Activated CD8-positive, alpha-beta memory T cell treated with anti-CD3 and anti-CD28 coated beads for 24 hours (primary cell): ENCODE measurements around the gene METTL1.

ENCODE experiments used
- DNase-seq: peaks from one replicate; pipeline ENCODE4 v3.0.0-alpha.2; 2020

METTL1 gene

DNA sequence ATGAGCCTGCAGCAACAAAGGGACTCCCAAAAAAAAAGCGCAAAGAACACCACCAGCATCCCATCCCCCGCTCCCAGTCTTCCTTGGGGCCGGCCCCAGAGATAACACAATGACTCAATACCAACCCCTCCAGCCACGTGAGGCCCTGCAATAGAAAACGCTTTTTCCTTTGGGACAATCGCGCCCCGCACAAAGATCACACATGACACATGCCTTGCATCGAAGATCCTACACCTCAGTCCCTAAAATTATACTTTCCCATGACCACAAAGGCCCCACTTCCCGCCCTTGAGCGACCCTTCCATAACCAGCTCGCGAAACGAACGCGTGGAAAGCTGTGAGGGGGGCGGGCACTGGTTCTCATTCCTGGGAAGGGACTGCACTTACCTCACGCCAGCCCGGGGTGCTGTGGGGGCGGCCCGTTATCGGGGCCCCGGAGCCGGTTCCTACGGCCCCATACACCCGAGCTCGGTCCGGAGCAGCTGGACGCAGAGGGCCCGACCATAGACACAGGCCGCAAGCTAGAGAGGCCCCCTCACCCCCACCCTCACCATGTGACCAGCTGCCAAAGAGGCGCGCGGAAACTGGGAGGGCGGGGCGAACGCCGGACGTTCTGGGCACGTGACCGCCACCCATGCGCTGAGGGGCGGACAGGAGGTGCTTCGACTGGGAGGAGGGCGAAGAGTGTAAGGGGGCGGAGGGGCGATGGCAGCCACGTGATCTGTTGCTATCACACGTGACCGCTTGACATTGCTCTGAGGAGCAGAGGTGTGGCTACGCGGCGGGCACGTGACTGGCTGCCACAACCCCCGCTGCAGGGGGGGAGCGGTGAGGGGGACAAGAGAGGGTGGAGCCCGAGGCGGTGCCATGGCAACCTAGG is 19.9 kb downstream of the METTL1 start, which contains the start of gene CDK4:
TSS of gene CDK4 (minus strand) at position 523 of the 880 bp plus-strand sequence. CDS start 593 bp downstream, outside the sequence.
- DNase-seq = peak; percentile 98

DNA sequence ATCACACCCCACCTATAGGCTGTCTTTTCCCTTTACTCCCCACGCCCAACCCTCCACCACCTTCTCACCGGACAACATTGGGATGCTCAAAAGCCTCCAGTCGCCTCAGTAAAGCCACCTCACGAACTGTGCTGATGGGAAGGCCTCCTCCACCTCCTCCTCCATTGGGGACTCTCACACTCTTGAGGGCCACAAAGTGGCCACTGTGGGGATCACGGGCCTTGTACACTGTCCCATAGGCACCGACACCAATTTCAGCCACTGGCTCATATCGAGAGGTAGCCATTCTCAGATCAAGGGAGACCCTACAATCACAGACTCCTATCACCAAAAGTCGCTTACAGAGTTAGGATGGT is 20.5 kb downstream of the METTL1 start:
- DNase-seq = peak; percentile 65

DNA sequence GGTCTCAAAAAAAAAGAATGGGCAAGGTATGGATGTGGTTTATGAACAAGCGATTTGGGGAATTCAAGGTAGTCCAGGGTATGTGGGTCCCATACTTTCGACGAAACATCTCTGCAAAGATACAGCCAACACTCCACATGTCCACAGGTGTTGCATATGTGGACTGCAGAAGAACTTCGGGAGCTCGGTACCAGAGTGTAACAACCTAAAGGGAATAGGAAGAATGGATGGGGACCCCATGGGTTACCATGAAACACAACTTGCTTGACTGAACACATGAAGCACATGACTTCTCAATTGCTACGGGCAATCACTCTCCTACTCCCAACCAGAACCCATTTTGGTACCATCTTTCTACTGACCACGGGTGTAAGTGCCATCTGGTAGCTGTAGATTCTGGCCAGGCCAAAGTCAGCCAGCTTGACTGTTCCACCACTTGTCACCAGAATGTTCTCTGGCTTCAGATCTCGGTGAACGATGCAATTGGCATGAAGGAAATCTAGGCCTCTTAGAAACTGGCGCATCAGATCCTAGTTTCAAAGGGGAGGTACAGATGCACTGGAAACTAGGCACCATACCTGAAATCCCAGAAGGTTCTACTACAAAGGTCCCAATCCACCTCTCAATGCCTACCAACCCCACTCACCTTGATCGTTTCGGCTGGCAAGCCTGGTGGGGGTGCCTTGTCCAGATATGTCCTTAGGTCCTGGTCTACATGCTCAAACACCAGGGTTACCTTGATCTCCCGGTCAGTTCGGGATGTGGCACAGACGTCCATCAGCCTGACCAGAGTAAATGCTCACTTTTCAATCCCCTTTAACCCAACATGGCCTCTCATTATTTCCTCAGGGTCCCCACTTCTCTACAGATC is 21.1 kb downstream of the METTL1 start:
- DNase-seq = no peak

- DNase-seq = no peak
These were observed 22.8 kb downstream of the METTL1 start for GRCh38 chr12:57749061-57749460.

DNA sequence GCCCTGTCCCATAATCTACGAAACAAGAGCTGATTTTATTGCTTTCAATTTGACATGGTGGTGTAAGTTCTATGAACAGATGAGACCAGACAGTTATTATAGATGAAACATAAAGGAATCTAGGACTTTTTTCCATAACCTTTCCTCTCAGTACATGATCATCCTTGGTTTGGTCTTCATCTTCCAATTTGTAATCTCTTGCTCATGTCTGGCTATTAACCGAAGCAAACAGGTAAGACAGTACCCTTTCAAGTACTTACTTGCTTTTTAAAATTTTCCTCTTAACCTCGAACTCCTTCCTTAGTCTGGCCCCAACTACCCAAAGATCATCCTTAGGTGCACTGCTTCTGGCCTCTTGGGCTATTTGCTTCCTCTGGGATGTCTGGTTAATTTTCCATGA is 25.9 kb downstream of the METTL1 start:
- no peak for DNase-seq

DNA sequence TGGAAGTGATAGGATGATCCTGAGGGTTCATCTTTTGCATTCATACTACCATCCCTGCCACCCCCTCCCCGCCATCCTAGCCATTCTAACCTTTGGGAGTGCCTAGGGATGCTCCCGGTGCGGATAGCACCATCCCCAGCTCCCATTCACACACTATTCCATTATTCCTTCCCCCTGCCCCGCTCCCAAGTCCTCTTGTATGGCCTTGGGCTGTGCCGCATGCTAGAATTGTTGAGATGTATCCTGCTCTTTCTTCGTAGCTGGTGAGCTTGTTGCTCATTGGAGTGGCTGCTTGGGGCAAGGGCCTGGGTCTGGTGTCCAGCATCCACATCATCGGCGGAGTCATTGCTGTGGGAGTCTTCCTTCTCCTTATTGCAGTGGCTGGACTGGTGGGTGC is 26.4 kb downstream of the METTL1 start:
- DNase-seq = peak; percentile 73

DNA sequence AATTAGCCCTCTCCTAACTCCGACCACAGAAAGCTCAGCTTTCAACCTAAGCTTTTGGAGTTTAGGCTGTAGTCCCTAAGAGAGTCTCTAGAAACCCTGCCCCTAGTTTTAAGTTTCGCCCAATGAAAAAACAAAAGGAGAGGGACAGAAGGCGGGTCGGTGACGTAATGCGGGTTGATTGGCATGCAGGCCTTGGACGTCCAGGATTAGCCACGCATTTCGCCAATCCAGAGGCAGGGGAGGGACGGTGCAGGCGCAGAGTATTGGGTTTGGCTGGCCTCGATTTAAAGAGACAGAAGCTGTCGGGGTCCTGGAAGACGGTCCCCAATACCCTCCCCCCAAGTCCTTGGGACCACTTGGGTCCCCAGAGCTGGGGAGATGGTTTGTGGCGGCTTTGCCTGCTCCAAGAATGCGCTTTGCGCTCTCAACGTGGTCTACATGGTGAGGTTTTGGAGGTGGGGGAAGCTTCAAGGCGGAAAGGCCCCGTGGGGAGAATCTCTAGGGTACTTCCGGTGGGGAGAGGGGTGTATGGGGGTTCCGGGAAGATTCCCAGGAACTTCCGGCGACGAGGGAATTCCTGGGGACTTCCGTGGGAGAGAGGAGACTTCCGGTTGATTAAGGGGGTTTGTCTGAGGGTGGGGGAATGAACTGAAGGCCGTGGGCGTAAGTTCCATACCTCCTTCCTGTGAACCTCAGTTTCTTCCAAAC is 27.0 kb downstream of the METTL1 start, which contains the start of gene TSPAN31:
TSS of gene TSPAN31 (plus strand) at position 263 of the 708 bp plus-strand sequence. CDS start at position 379, 116 bp downstream.
- DNase-seq = peak; percentile 95

DNA sequence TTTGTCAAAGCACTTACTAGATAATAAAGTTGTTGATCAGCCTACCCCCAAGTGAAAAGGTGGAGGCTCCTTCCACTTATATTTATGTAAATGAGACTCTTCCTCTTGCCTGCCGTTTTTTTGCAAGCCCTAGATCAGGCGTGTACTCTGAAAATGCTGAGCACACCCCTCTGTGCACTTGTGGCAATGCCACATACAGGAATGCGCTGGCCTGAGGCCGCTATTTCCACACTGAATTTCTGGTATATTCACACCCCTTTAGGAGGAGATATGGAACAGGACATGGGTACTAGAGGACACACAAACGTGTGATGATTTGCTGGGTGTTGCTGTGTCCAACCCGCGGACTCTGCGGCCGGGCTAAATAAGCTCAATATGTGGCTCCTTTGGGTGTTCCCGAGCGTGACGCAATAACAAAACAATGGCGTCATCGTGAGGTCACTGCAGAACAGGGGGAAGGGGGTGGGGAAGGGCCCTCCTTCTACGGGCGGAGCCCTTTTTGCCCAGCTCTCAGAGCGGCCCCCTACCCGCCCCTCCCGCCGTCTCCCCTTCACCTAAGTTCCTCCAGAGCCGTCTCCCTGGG is 27.6 kb downstream of the METTL1 start:
- DNase-seq = peak; percentile 91

DNA sequence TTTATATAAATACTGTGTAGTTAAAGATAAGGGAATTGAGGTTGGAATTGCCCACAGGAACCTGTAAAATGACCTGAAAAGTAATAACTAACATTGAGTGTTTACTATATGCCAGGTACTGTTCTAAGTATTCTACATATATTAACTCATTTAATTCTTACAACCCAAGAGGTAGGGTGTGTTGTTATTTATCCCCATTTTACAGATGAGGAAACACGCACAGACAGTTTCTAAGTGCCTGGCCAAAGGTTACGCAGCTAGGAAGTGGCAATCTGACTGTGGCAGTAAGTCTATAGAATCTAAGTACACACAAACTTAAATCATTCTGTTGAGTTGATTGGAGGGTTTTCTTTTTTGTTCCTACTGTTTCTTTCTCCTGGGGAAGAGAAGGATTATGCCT is 28.1 kb downstream of the METTL1 start:
- no peak for DNase-seq

DNA sequence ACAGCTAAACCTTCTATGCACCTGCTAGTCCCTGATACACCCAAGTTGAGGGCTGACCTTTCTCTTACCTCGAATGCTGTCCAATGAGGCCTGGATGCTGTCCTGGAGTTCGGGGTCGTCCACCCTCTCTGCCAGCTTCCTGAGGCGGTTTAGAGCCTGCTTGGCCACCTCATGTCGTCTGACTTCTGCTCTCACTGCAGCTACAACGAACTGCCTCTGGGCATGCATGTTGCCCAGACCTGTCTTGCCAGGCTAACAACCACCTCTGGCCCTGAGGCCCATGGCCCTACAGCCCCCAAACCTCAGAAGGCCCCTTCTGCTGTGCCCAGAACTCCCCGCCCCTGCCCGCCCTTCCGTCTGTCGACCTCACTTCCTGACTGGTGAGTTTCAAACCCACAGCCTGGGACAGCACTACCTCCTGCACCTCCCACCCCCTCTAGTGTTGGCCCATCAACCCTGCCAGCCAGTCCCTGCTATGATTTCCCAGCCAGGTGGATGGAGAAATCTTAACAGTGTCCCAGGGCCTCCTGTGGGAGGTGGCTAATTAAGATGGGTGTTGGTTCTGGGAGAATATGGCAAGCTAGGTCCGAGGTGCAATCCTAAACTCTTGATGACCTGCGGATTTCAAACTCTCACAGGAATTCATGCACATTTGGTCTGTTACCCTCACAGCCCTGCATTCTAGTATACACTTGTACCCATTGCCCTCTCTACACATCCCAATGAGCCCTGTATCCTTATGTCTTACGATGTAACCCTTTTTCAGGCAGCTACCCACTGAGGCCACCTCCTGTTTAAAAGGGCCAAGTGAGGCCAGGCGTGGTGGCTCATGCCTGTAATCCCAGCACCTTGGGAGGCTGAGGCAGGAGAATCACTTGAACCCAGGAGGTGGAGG is 29.8 kb downstream of the METTL1 start:
- peak; percentile 86 for DNase-seq

- no peak for DNase-seq
These were observed 30.5 kb downstream of the METTL1 start for GRCh38 chr12:57741413-57741789.

DNA sequence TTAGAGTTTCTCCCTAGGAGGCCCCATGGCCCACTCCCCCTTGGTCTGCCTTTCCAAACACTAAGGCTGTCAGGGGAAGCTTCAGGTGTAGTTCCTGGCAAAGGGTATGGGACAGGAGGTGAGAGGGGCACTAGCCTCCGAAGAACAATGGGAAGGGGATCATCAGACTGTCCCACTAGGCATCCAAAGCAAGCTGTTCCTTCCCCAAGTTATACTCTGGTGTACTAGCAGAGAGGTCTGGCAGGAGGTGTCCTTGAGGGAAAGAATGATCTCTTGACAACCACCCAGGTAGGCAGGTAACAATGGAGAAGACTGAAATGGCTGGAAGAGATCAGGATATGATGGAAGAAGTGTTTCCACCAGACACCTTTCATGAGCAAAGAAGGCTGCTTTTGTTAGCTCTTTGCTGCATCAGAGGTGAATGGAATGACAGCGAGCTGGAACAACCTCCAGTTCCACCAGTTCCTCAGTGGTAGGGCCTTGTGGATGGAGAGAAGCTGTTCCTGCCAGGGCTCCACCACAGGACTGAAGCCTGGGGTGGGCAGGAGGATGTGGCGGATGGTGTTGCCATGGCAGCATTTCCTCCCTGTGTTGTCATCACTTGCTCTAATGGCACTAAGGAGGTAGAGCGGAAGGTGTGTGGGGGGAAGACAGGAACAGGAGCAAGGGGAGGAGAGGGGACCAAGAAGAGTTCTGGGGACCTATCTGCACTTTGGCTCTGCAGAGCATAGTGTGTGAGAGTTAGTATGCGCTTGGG is 31.1 kb downstream of the METTL1 start:
- DNase-seq = peak; percentile 83

DNA sequence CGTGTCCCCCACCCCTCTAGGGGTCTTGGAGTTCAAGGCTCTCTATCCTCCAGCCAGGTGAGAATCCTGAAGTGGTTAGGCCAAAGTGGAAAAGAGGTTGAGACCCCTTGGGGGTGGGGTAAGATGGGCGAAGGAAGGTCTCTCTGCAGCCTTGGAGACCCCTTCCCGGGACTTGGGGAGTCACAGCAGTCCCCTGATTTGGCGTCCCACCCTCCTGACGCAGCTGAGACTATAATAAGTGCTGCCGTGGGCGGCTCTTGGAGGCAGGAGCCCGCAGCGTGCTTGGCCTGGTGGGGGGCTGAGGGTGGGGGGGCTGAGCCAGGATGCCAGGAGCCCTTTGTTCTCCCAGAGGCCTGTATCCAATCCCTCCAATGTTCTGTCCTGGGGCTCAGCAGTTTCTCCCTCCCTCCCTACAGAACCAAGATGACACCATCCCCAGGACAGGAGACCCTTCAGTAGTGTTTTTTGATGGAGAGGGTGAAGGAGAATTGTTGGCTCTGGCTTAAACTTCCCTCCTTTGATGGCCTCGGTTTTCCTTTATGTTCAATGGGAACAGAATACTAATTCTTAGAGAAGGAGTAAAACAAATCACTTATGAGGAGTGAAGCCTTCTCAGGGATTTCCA is 31.9 kb downstream of the METTL1 start:
- no peak for DNase-seq

DNA sequence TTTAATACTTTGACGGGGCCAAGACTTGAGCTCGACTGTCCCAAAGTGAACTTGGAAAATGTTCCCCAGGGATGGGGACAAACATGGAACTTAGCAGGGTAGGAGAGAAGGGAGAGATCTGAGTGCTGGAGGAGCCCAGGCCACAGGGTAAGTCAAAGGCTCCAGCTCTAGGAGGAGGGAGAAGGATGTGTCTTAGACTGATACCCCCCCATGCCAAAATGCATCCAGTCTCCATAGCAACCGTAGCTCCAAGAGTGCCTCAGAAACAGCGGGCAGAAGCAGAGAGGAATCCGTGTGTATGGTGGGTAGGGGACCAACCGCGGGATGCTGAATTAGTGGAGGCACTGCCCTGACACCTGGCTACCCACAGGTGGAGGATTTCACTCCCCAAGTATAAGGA is 32.5 kb downstream of the METTL1 start:
- DNase-seq = no peak

- no peak for DNase-seq
These were observed 33.2 kb downstream of the METTL1 start, which contains the start of gene AGAP2 for GRCh38 chr12:57738661-57739237. Gene AGAP2 (minus strand): TSS chr12:57738742. CDS start chr12:57738246, 496 bp downstream.

DNA sequence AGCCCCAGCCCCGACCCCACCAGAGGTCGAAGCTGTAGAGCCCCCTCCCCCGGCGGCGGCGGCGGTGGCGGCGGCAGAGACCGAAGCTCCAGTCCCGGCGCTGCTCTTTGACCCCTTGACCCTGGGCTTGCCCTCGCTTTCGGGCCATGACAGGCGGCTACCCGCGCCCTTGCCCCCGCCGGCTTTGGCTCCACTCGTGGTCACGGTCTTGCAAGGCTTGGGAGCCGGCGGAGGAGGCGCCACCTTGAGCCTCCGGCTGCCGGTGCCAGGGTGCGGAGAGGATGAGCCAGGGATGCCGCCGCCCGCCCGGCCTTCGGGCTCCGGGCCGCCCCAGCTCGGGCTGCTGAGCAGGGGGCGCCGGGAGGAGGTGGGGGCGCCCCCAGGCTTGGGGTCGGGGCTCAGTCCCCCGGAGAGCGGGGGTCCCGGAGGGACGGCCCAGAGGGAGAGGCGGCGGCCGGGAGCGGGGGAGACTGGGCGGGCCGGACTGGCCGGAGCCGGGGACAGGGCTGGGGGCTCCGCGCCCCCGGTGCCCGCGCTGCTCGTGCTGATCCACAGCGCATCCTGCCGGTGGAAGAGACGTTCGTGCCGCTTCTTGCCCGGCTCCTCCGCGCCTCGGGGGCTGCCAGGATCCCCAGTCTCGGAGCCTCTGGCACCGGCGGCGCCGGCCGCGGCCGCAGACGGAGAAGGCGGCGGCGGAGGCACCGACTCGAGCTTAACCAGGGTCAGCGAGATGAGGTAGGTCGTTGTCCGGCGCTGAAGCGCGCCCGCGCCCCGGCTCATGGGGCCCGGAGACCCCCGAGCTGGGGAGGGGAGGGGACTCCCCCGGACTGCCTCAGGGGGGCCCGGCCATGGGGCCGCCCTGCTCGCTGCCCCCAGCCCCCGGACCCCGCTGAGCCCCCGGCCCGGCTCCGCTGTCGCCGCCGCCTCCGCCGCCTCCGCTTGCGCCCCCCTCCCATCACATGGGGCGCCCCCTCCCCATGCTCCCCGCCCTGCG is 34.1 kb downstream of the METTL1 start:
- no peak for DNase-seq

GRCh38 chr12:57736741-57737466 is 35.0 kb downstream of the METTL1 start:
- no peak for DNase-seq
